ENCODE measurements around the gene KIF14.
"Not testable (repeated sequence)": the region's sequence is repeated elsewhere in the genome, so short reads cannot be mapped to it uniquely, and the experiment has no call there.

Gene KIF14

DNA sequence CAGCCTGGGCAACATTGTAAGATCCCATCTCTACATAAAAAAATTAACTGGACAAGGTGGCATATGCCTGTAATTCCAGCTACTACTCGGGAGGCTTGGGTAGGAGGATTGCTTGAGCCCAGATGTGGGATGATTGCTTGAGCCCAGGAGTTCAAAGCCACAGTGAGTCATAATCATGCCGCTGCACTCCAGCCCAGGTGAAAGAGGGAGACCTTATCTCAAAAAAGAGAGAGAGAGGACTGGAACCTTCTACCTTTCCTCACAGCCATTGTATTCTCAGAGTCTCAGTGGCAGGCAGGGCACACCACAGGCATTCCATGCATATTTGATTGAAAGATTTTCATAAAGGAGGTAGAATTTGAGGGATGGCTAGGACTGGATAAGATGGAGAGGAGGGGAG, 78.4 kb downstream of the KIF14 start:
- DNase-seq = no peak

DNA sequence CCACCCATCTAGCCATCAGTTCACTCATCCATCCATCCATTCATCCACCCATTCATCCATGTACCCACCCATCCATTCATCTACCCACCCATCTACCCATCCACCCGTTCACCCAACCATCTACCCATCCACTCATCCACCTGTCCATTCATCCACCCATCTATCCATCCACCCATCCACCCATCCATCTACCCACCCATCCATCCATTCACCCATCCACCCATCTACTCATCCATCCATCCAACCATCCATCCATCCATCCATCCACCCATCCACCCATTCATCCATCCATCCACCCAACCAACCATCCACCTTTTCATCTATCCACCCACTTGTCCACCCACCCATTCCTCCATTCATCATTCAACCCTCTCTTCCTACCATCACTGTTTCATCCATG, 80.3 kb downstream of the KIF14 start:
- DNase-seq = no peak

- DNase-seq = no peak
Measured at GRCh38 chr1:200538179-200538578, 82.4 kb downstream of the KIF14 start.

DNA sequence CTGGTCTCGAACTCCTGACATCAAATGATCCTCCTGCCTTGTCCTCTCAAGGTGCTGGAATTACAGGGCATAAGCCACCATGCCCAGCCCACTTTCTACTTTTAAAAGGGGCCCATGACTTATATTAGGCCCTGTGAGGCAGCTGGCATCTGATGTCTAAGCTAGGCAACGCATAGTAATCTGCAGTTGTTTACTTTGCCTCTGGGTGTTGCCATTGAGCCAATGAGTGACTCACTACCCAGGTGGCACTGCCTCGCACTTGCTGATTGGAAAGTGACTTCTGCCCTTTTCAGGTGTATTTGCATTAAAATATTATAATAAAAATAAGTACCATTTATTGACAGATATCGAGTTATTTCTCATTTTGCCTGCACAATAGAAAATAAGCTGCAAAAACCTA, 84.9 kb downstream of the KIF14 start:
- peak; percentile 2 to 18 for DNase-seq

- peak; percentile 40 to 57 for DNase-seq
Measured at GRCh38 chr1:200530623-200531261, 89.8 kb downstream of the KIF14 start.

DNA sequence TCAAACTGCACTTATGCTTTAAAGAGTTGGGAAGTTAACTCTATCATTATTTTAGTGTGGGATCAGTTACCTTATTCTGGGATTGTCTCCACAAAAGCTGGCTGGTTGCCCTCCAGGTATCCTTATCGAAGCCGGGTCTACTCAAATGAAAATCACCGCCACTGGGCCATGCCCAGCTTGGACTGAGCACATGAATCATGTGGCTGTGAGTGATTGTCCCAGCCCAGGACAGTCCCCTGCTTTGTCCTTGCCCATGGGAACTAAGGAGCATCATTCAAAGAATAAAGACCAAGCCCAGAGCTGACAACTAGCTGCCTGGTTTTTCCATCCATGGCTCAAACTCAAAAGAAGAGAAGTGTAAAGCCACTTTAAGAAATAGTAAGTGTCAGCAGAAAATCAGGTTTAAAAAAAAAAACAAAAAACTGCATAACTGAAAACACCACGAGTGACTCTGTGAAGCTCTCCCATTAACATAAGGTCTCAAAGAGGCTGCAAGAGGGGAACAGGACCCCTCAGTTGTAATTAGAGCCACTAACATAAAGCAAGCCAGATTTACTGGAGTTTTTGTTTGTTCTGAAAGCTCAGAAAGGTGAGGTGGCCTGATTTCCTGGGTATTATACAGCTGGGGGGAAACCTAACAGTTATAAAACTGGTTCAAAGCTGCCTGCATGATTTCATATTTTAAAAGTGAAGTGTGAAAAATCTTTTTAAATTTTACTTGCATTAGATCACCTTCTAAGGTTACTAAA, 91.5 kb downstream of the KIF14 start:
- no peak for DNase-seq

DNA sequence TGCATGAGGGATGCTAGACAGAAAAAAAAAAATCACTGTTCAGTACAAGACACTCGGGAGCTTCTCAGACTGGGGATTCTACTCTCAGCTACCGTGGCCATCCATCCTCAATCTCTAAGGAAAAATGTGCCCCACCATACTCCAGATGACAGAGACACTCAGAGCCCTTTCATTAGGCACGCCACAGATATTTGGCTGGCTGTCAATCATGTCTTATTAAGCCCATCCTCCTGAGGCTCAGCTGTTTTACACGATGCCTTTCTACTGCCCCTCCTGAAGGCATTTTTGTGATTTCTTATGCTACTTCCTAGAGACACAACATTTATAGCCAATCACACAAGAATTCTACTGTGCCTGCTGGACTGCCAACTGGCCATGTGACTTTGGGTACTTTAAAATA, 92.9 kb downstream of the KIF14 start:
- no peak for DNase-seq

GRCh38 chr1:200526709-200527612, 93.6 kb downstream of the KIF14 start:
- DNase-seq = no peak

DNA sequence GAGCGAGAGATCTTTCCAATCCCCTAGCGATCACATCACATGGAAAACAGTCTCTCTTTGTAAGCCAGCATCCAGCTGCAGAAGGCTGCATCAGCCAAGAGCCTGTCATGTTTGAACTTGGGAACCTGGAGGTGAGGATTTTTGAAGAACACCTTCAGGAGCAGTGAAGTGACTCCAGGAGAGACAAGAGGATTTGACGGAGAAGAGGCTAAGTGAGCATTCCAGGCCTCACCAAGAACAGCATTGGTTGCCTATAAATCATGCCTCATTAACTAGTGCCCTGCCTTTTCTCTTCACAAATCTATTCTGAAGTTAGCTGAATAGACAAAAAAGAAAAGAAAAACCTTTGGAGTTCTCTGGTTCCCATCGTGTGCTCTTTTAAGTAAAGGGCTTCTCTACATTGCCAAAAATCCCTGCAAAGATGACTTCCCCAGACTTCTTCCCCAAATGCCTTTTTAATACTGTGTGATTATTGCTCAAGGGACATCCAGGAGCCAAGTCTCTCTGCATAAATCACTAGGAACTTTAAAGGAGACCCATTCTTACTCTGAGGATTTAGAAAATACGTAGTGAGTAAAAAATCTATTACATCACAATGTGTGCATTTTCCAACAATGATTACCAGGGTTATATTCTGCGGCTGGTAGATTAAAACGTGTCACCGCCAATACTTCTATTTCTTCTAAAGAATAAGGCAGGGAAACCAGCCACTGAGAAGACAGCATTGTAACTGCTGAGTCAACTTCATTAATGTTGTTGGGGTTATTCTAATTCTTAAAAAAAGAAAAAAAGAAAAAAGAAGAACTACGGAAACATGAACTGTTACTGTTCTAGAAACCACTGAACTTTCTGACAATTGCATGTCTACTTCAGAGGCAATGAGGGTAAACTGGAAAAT, 95.2 kb downstream of the KIF14 start:
- DNase-seq = no peak

GRCh38 chr1:200524551-200524950, 96.0 kb downstream of the KIF14 start:
- not testable (repeated sequence) for DNase-seq

DNA sequence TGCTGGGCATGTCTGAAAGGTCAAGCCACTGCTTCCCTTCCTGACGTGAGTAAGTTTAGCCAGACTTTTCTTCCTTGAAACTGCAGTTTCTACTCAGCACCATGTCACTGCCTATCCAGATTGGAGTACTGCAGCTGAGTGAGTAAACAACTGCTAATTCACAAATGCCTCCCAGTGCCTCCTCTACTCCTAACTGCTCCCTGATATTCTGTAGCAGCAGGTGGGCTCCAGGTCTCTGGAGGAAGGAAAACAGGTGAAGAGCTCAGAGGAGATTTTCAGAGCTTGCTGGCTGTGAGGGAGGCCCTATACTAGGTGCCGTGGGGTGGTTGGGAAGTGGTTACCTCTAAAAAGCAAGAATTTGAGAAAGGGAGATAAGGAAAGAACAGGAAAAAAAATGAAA, 96.5 kb downstream of the KIF14 start:
- DNase-seq = no peak

- DNase-seq = peak in 1 of 2 donors; percentile 12
Measured at GRCh38 chr1:200520735-200521134, 99.8 kb downstream of the KIF14 start.

- DNase-seq = no peak
Measured at GRCh38 chr1:200518524-200518923, 102.0 kb downstream of the KIF14 start.

DNA sequence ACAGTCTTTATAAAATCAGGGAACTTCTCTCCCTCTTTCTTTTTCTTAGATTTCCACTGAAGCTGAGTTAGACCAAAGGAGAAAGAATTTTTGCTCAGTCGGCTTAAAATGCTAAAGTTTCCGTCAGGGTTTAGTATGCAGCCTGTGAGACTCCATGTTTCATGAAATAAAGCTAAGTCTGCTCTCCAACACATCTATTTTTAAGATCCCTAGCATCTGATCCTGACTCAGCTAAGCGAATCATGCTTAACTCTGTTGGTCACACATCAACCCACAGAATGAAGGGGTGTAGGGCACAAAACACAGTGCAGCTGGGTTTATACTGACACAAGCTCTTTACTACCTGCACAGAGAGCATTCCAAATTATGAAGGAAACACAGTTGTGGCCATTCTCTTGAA, 108.4 kb downstream of the KIF14 start:
- DNase-seq = no peak

DNA sequence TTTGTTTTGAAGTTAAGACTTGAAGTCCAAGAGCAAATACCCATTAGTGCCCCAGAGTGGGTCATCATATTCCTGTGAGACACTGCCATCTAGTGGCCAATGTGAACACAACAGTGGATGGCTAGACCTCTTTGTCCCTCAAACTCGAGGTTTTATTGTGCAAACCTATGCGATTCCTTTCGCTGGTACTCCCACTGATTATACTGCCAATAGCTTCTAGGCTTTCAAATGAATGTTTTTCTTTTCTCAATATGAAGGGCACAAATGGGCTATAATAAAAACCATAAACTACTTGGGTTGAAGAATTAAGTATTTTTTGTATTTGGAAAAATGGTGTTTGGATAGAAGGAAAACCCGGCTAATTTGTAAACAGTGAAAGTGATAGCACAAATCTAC, 110.3 kb downstream of the KIF14 start:
- peak; percentile 59 to 74 for DNase-seq

GRCh38 chr1:200506471-200506870, 114.1 kb downstream of the KIF14 start:
- no peak for DNase-seq

GRCh38 chr1:200505257-200505656, 115.3 kb downstream of the KIF14 start:
- DNase-seq = no peak
